Measurements from ENCODE around the gene RNF133.

Gene RNF133

DNA sequence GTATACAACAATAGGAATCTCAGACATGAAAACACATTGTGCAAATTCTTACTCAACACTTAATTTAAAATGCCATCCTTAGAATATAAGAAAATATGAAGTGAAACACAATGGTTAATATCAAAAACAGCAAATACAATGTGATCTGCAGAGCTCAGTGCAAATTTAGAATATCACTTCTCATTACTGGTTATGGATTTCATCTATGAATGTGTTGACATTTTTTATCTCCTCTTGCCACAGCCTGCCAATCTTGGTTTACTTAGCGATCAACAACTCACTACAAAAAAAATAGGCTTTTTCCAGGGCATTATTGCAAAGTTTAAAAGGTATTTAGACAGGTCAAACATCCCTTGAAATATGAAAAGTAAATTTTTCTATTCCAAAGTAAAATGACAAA, 28.8 kb upstream of the RNF133 start:
- no peak for DNase-seq (ENCODE audit: low read depth in 2 of 2)
- H3K4me3 ChIP-seq (replicated peaks in 1 of 2; ENCODE audit: low read depth in 2 of 2, low read length in 2 of 2) = no peak overlapping the region
- no peak for TF ChIP-seq CTCF (IDR thresholded peaks at IDR 0.05; ENCODE audit: low read depth, low read length)

GRCh38 chr7:122727354-122727753, 28.4 kb upstream of the RNF133 start:
- no peak for DNase-seq (ENCODE audit: low read depth in 2 of 2)
- H3K4me3 ChIP-seq (replicated peaks in 1 of 2; ENCODE audit: low read depth in 2 of 2, low read length in 2 of 2) = no peak overlapping the region
- no peak for TF ChIP-seq CTCF (IDR thresholded peaks at IDR 0.05; ENCODE audit: low read depth, low read length)

DNA sequence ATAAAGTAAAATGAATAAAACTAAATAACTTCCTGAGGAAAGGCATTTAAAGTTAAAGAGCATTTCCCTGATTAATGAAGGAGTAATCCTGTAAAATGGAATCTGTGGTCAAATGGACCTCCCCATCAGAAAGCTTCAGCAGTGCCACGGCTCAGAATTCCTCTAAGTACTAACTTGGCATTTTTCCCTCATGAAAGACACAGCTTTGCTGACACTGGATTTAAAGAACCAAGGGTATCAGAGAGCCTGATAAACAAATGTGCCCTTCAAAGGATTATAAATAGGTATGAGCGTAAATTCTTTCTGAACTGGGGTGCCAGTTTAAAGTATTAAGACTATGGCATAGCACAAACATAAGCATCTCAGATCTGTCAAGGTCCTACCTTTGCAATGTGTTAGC, 28.0 kb upstream of the RNF133 start:
- no peak for DNase-seq (ENCODE audit: low read depth in 2 of 2)
- H3K4me3 ChIP-seq (replicated peaks in 1 of 2; ENCODE audit: low read depth in 2 of 2, low read length in 2 of 2) = no peak overlapping the region
- no peak for TF ChIP-seq CTCF (IDR thresholded peaks at IDR 0.05; ENCODE audit: low read depth, low read length)

DNA sequence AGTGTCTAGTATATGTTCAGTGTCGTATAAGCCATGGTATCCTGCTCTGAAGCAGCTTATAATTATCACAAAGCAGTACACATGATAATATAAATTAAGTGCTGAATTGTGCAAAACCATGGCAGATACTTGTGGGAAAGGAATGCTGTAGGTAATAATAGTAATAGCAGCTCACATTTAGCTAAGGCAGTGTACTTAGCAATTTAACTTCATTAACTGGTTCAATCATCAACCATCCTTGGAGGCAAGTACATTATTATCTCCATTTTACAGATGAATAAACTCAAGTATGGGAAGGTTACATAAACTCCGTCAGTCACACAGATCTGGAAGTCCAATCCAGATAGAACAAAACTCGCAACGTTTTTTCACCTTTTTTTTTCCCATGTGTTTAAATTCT, 25.4 kb upstream of the RNF133 start:
- no peak for DNase-seq (ENCODE audit: low read depth in 2 of 2)
- no peak overlapping the region for H3K4me3 ChIP-seq (replicated peaks in 1 of 2; ENCODE audit: low read depth in 2 of 2, low read length in 2 of 2)
- TF ChIP-seq CTCF (IDR thresholded peaks at IDR 0.05; ENCODE audit: low read depth, low read length) = no peak

- TF ChIP-seq CTCF (IDR thresholded peaks at IDR 0.05; ENCODE audit: low read depth, low read length) = no peak
- no peak for DNase-seq (ENCODE audit: low read depth in 2 of 2)
- H3K4me3 ChIP-seq (replicated peaks in 1 of 2; ENCODE audit: low read depth in 2 of 2, low read length in 2 of 2) = no peak overlapping the region
Measured at GRCh38 chr7:122719010-122719578, 20.2 kb upstream of the RNF133 start.

GRCh38 chr7:122717356-122718089, 18.6 kb upstream of the RNF133 start:
- no peak for TF ChIP-seq CTCF (IDR thresholded peaks at IDR 0.05; ENCODE audit: low read depth, low read length)
- no peak overlapping the region for H3K4me3 ChIP-seq (replicated peaks in 1 of 2; ENCODE audit: low read depth in 2 of 2, low read length in 2 of 2)
- DNase-seq (ENCODE audit: low read depth in 2 of 2) = no peak
